DOHH2 (cell line): Measurements from ENCODE around the gene RAB15.

ENCODE experiments used
- H3F3A ChIP-seq: fragments of 200-600 bp; sonication (generic), shearing (Covaris generic); 2 replicates; pipeline ENCODE4 v1.6.0; 2016; ENCODE audit warnings: antibody characterized with exemption, mild to moderate bottlenecking; ENCODE audit not compliant: control insufficient read depth, insufficient read depth
- H3K27ac ChIP-seq: fragments of 200-600 bp; sonication (generic); 2 replicates; pipeline ENCODE4 v1.5.1; 2014; ENCODE audit warnings: low read depth, mild to moderate bottlenecking, low read length, moderate library complexity
- H3K27me3 ChIP-seq: fragments of 200-600 bp; sonication (generic); 2 replicates; pipeline ENCODE4 v1.6.1; 2014; ENCODE audit warnings: mild to moderate bottlenecking, low read length, mixed read lengths; ENCODE audit not compliant: control insufficient read depth
- H3K36me3 ChIP-seq: fragments of 200-600 bp; sonication (generic); 2 replicates; pipeline ENCODE4 v1.6.1; 2014; ENCODE audit warnings: mild to moderate bottlenecking, low read length, moderate library complexity, mixed read lengths; ENCODE audit not compliant: control insufficient read depth
- H3K4me1 ChIP-seq: fragments of 200-600 bp; sonication (generic); 2 replicates; pipeline ENCODE4 v1.6.1; 2014; ENCODE audit warnings: mild to moderate bottlenecking, low read length, mixed read lengths; ENCODE audit not compliant: control insufficient read depth
- H3K4me2 ChIP-seq: fragments of 200-600 bp; sonication (generic); 2 replicates; pipeline ENCODE4 v1.6.0; 2014; ENCODE audit warnings: mild to moderate bottlenecking, low read length, moderate library complexity
- H3K4me3 ChIP-seq: fragments of 200-600 bp; sonication (generic); 2 replicates; pipeline ENCODE4 v1.5.1; 2014; ENCODE audit warnings: mild to moderate bottlenecking, low read length, mixed read lengths
- H3K79me2 ChIP-seq: fragments of 200-600 bp; sonication (generic); 2 replicates; pipeline ENCODE4 v1.6.1; 2014; ENCODE audit warnings: mild to moderate bottlenecking, low read length, mixed read lengths; ENCODE audit not compliant: control insufficient read depth
- H3K9me2 ChIP-seq: fragments of 200-600 bp; sonication (generic); replicated peaks from 2 replicates; pipeline ENCODE4 v1.6.1; 2014; ENCODE audit warnings: mild to moderate bottlenecking, low read length, mixed read lengths; ENCODE audit not compliant: control insufficient read depth
- H3K9me3 ChIP-seq: fragments of 200-600 bp; sonication (generic); 2 replicates; pipeline ENCODE4 v1.6.1; 2014; ENCODE audit warnings: antibody characterized with exemption, low read length, mixed read lengths; ENCODE audit not compliant: control insufficient read depth, insufficient read depth
- H4K20me1 ChIP-seq: fragments of 200-600 bp; sonication (generic); 2 replicates; pipeline ENCODE4 v1.6.0; 2014; ENCODE audit warnings: low read depth, mild to moderate bottlenecking, antibody characterized with exemption, low read length, moderate library complexity; ENCODE audit not compliant: control insufficient read depth, insufficient read depth
- EZH2phosphoT487 ChIP-seq: fragments of 200-600 bp; sonication (generic); IDR thresholded peaks from 2 replicates; pipeline ENCODE4 v1.6.1; 2017; ENCODE audit warnings: borderline replicate concordance, mild to moderate bottlenecking, antibody characterized with exemption, low read length, moderate library complexity, mixed read lengths
- TF ChIP-seq, protein P1 (sequence below): fragments of 200-600 bp; sonication (generic); IDR thresholded peaks from one replicate; pipeline ENCODE4 v1.5.1; 2014; ENCODE audit warnings: antibody characterized with exemption, mild to moderate bottlenecking, low read depth, low read length; ENCODE audit not compliant: poor library complexity, severe bottlenecking

Gene RAB15

DNA sequence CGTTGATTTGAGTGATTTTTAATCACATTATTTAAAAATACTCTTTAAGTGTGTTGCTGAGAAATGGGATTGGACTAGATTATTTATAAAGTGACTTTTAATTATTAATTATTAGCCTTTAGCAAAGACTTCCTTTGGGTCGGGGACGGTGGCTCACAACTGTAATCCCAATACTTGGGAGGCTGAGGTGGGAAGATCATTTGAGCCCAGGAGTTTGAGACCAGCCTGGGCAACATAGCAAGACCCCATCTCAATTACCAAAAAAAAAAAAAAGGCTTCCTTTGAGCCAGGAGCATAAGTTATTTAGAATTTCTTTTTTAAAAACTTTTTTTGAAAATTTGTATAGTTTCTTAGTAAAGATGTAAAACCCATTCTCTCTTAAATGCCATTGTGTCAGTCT, 49.1 kb downstream of the RAB15 start:
- peaks cover 13% of the 10 kb centered on the region for H3K4me1 ChIP-seq
- H3K4me3 ChIP-seq: no peak overlapping the region
- no peaks in the 10 kb centered on the region for H3K9me3 ChIP-seq
- peaks cover 53% of the 10 kb centered on the region for H3K79me2 ChIP-seq
- no peaks in the 10 kb centered on the region for H3K9me2 ChIP-seq
- peaks cover 5% of the 10 kb centered on the region for H4K20me1 ChIP-seq
- no peak overlapping the region for H3K4me2 ChIP-seq
- TF ChIP-seq EZH2phosphoT487: no peak
- TF ChIP-seq, protein P1, sequence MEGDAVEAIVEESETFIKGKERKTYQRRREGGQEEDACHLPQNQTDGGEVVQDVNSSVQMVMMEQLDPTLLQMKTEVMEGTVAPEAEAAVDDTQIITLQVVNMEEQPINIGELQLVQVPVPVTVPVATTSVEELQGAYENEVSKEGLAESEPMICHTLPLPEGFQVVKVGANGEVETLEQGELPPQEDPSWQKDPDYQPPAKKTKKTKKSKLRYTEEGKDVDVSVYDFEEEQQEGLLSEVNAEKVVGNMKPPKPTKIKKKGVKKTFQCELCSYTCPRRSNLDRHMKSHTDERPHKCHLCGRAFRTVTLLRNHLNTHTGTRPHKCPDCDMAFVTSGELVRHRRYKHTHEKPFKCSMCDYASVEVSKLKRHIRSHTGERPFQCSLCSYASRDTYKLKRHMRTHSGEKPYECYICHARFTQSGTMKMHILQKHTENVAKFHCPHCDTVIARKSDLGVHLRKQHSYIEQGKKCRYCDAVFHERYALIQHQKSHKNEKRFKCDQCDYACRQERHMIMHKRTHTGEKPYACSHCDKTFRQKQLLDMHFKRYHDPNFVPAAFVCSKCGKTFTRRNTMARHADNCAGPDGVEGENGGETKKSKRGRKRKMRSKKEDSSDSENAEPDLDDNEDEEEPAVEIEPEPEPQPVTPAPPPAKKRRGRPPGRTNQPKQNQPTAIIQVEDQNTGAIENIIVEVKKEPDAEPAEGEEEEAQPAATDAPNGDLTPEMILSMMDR: no peak
- peaks cover 64% of the 10 kb centered on the region for H3K36me3 ChIP-seq
- H3K27ac ChIP-seq: no peak overlapping the region
- H3K27me3 ChIP-seq: no peaks in the 10 kb centered on the region
- H3F3A ChIP-seq: no peaks in the 10 kb centered on the region; the same call in 1 of the 2 replicates

DNA sequence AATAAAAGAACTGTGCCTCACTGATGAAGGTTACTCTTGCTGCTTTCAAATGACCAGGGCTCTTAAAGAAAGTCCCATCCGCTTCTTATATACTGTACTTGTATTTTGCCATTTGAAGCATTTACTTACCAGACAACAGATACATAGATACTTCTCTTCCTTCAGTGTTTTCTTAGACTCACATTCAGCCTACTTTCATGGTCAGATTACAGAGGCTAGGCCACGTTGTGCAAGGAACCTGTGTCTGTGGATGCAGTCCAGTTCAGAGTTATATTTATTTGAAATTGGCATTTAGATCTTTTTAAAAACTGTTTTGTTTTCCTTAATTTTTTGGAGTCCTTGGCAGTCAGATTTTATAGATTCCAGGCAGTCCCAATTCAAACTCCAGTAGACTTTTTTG, 51.7 kb downstream of the RAB15 start:
- Histone ChIP-seq H3K4me1 (peaks cover 8% of the 10 kb centered on the region), H3K27me3 (no peaks in the 10 kb centered on the region), H3K9me3 (no peaks in the 10 kb centered on the region), H3K36me3 (peaks cover 59% of the 10 kb centered on the region), H3K4me2 (no peak overlapping the region), H3K79me2 (peaks cover 73% of the 10 kb centered on the region), H4K20me1 (peaks cover 11% of the 10 kb centered on the region), H3K27ac (no peak overlapping the region), H3K9me2 (no peaks in the 10 kb centered on the region), H3F3A (no peaks in the 10 kb centered on the region; the same call in 1 of the 2 replicates), H3K4me3 (no peak overlapping the region)
- TF ChIP-seq, protein P1: no peak
- no peak for TF ChIP-seq EZH2phosphoT487

DNA sequence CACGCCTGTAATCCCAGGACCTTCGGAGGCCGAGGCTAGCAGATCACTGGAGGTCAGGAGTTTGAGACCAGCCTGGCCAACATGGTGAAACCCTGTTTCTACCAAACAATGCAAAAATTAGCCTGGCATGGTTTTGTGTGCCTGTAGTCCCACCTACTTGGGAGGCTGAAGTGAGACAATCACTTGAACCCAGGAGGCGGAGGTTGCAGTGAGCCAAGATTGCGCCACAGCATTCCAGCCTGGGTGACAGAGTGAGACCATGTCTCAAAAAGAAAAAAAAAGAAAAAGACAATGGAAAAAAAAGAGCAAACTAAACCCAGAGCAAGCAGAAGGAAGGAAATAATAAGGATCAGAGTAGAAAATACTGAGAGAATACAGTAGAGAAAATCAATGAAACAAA, 52.5 kb downstream of the RAB15 start:
- no peaks in the 10 kb centered on the region for H3K9me3 ChIP-seq
- H3K79me2 ChIP-seq: peaks cover 82% of the 10 kb centered on the region
- H4K20me1 ChIP-seq: peaks cover 17% of the 10 kb centered on the region
- no peak for TF ChIP-seq EZH2phosphoT487
- TF ChIP-seq, protein P1: no peak
- H3K27me3 ChIP-seq: no peaks in the 10 kb centered on the region
- H3F3A ChIP-seq: no peaks in the 10 kb centered on the region; the same call in 1 of the 2 replicates
- peaks cover 13% of the 10 kb centered on the region for H3K4me1 ChIP-seq
- peaks cover 54% of the 10 kb centered on the region for H3K36me3 ChIP-seq
- H3K4me3 ChIP-seq: no peak overlapping the region
- no peak overlapping the region for H3K4me2 ChIP-seq
- H3K9me2 ChIP-seq: no peaks in the 10 kb centered on the region
- H3K27ac ChIP-seq: no peak overlapping the region

DNA sequence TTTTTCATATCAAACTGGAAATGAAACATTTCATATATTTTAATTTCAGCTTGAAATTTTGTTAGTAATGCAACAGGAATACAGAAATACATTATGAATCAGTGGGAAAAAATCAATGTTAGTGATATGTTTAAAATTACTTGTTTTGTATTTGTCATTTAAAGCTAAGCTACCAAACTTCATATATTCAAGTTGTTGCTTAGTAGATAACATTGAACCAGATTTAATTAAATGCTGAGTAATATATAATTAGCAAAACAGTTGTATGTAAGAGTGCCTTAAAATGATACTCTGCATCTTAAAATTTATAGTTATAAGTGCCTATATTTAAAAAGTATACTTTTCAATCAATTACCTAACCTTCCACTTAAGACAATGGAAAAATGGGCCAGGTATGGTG, 52.9 kb downstream of the RAB15 start:
- peaks cover 86% of the 10 kb centered on the region for H3K79me2 ChIP-seq
- no peaks in the 10 kb centered on the region for H3K9me3 ChIP-seq
- H3K27me3 ChIP-seq: no peaks in the 10 kb centered on the region
- peaks cover 13% of the 10 kb centered on the region for H3K4me1 ChIP-seq
- H3K27ac ChIP-seq: no peak overlapping the region
- H4K20me1 ChIP-seq: peaks cover 17% of the 10 kb centered on the region
- H3F3A ChIP-seq: no peaks in the 10 kb centered on the region; the same call in 1 of the 2 replicates
- no peak for TF ChIP-seq EZH2phosphoT487
- TF ChIP-seq, protein P1: no peak
- no peak overlapping the region for H3K4me2 ChIP-seq
- no peaks in the 10 kb centered on the region for H3K9me2 ChIP-seq
- peaks cover 53% of the 10 kb centered on the region for H3K36me3 ChIP-seq
- H3K4me3 ChIP-seq: no peak overlapping the region
